Measurements from ENCODE around the gene TRAPPC12. TPM values are rescaled to one million over a fixed set of nuclear protein-coding genes. Genes with fewer than 3 reads are reported as not detected.
"Not testable (repeated sequence)": the region's sequence is repeated elsewhere in the genome, so short reads cannot be mapped to it uniquely, and the experiment has no call there.

Gene TRAPPC12
- total RNA-seq = 10 to 100 TPM; 71.3 to 87.8 TPM
- long read RNA-seq, donor 1, transcript TRAPPC12-201 (12 exons, 2,508 nt) = major isoform, 10 of 22 reads
- long read RNA-seq, donor 1, partial matches to known transcripts = 4 of 22 reads
- long read RNA-seq, donor 1, other reads (novel, unspliced or antisense) = 5 of 22 reads
- long read RNA-seq, donor 2, partial matches to known transcripts = 9 of 15 reads
- long read RNA-seq, donor 2, other reads (novel, unspliced or antisense) = 5 of 15 reads

DNA sequence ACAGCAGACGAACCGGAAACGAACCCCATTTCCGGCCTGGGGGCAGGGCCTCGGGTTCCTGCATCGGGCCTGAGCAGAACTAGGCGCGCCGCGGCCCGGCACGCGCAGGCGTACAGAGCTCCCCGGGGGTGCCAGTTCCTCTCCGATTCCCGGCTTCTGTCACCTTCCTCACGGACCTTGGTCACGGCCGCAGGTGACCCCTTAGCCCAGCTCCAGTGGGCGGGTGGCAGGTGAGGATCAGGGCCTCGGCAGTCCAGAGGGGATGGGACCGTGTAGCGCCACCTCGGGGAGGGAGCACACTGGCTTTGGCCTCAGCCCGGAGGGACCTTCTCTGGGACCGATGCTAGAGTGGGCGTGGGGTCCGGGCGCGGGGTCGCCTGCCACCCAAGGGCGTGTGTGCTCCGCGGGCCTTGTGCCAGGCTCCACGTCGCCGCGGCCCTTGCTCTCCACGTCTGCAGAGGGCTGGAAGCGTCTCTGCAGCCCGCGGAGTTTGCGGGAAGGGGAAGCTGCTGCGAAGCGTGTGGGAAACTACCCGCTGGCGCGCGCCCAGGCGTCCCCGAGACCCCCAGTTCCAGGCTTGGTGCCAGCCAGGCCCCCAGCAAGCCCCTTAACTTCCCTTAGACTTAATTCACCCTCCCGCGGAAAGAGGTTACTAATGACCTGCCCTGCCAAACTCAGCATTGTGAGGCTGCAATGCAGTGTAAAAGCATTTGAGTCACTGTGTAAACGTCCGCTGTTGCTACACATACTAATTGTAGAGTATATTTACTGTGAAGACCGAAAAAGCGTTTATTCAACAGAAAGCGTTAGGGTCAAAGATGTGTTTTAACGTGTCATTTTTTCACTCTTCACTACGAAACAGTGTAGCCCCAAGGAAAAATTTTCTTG lies at the start of gene TRAPPC12:
Gene TRAPPC12, plus strand, starts transcription at position 48 of the 888 bp plus-strand sequence. CDS start 7,930 bp downstream, outside the sequence.
- intact Hi-C loops (cut with DNase I) = no loop called here
- DNase-seq (ENCODE audit: low spot score) = peak; percentile 97

- DNase-seq (ENCODE audit: low spot score) = peak; percentile 36
- intact Hi-C loops (cut with DNase I) = no loop called here
Measured at GRCh38 chr2:3332133-3332532, 47.4 kb upstream of the TRAPPC12 start.

DNA sequence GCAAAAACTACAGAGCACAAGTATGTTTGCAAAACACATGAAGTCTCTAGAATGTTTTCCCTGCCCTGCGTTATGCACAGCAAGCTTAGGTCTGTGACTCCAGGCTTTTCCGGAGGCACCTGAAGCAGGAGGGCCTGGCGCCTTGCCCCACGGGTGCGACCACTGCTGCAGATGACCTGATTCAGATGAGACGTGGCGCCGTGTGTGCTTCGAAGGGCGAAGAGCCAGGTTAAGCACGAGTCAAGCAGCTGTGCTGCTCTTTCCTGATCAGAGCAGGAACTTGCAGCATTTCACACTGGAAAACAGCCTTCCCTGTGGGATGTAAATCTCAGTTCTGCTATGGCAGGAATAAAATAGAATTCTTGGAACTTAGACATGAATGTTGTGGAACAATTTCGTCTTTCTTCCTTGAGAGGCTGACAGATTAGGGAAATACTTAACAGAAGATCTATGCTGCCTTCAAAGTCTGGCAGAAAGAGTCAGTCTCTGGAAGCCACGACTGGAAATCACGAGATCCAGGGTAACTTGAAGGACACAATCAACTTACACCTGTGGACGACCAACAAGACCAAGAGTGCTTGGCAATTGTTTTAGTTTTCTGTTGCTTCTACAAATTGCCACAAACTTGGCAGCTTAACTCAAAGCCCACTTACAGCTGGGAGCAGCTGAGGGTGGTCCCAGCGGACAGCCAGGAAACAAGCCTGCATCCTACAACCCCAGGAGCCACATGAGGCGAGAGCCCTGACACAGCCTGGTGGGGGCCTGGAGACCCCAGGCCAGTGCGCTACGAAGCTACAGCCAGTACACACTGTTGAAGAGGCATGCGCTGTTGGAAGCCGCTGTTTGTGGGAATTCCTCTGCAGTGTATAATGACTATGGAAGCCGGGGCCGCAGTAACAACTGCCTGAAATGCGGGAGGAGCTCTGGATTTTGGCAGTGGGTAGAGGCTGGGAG lies 44.8 kb upstream of the TRAPPC12 start:
- DNase-seq (ENCODE audit: low spot score) = peak; percentile 72
- intact Hi-C loops (cut with DNase I) = no loop called here

GRCh38 chr2:3336844-3337243 lies 42.6 kb upstream of the TRAPPC12 start:
- DNase-seq (ENCODE audit: low spot score) = no peak
- intact Hi-C loops (cut with DNase I) = no loop called here

GRCh38 chr2:3338340-3338739 lies 41.2 kb upstream of the TRAPPC12 start:
- intact Hi-C loops (cut with DNase I) = no loop called here

GRCh38 chr2:3340144-3340543 lies 39.4 kb upstream of the TRAPPC12 start:
- intact Hi-C loops (cut with DNase I) = no loop called here
- no peak for DNase-seq (ENCODE audit: low spot score)

More at GRCh38 chr2:3338340-3338739, 41.2 kb upstream of the TRAPPC12 start:
- no peak for DNase-seq (ENCODE audit: low spot score)

- intact Hi-C loops (cut with DNase I) = no loop called here
- DNase-seq (ENCODE audit: low spot score) = no peak
Measured at GRCh38 chr2:3341336-3341735, 38.2 kb upstream of the TRAPPC12 start.

DNA sequence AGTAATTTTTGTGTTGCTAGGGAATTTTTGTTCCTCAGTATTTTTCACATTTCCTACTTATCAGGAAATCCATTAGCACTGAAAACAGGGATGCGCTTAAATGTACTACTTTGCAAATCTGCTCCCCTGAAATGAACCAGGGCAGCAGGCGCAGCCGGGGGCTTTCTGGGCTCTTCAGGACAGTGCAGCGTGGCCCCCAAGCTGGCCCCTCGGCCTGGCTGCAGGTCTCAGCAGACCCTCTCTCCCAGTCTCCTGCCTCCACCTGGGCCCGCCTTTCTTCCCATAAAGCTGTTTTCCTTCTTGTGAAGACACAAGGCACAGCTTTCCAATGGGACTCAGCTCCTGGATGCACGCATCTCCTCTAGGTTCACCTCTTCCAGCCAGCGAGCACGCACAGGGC lies 37.2 kb upstream of the TRAPPC12 start:
- intact Hi-C loops (cut with DNase I) = no loop called here
- DNase-seq (ENCODE audit: low spot score) = no peak

DNA sequence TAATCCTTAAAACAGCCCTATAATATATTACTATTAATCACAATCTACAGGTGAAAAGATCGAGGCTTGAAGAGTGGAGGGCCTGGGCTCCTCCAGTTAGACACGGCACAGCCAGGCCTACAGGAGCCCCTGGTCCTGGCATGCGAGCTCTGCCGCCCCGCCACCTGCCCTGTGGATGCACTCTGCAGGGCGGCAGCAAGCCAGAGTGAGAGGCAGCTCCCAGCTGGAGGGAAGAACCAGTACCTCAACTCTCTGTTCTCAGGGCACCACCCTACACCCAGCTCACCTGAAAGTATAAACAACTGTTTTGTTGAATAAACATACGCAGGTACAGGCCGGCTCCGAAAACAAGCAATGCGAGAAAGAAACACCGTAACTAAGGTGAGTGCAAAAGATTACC lies 36.5 kb upstream of the TRAPPC12 start:
- intact Hi-C loops (cut with DNase I) = no loop called here
- no peak for DNase-seq (ENCODE audit: low spot score)

DNA sequence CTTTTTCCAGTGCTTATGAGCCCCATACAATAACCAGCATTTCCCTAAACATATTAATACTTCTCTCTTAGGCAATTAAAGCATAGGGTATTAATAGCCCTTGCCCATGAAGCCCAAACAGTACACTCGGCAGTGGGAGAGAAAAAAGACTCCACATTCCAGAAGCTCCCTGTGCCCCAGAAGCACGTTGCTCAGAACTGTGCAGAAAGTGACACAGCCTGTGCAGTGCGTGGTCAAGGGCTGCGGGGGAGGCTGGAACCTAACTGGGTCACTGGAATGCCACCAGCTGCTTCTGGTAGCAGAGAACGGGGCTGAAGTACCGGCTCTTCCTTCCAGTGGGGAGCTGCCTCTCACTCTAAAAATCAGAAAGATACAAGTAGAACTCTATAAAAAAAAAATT lies 34.6 kb upstream of the TRAPPC12 start:
- intact Hi-C loops (cut with DNase I) = no loop called here
- no peak for DNase-seq (ENCODE audit: low spot score)

DNA sequence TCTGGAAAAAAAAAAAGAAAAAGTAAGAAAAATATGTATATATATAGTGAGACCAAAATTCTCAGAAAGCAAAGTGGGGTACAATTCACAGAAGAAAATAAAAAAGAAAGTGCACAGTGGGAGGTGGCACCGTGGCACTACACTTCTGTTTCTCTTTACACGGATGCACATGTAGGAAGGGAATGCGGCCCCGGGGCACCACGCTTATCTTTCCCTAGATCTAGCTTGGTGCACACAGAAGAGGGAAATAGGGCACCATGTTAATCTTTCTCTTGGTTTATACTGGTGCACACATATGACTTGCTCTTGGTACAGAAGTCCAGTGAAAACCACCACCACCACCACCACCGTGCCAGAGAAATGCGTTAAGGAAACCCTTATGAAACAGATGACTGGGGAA lies 33.9 kb upstream of the TRAPPC12 start:
- intact Hi-C loops (cut with DNase I) = no loop called here
- DNase-seq (ENCODE audit: low spot score) = no peak

DNA sequence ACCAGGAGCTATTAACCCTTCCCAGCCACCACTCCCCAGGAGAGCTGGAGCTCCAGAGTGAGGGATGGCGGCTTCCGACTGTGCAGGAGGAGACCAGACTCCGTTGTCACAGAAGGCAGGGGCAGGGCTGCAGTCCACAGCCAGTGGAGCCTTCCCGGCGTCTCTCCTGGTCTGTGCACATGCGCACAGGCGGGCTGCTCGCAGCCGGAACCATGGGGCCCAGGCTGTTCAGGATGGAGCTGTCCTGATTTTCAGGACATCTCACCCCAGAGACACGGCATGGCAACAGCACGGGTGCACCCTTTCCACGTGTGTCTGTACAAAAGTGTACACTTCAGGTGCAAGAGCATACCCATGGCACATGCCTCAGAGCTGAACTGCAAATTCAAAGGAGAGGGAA lies 30.7 kb upstream of the TRAPPC12 start:
- intact Hi-C loops (cut with DNase I) = no loop called here
- no peak for DNase-seq (ENCODE audit: low spot score)

GRCh38 chr2:3349211-3349693 lies 30.2 kb upstream of the TRAPPC12 start:
- no peak for DNase-seq (ENCODE audit: low spot score)

DNA sequence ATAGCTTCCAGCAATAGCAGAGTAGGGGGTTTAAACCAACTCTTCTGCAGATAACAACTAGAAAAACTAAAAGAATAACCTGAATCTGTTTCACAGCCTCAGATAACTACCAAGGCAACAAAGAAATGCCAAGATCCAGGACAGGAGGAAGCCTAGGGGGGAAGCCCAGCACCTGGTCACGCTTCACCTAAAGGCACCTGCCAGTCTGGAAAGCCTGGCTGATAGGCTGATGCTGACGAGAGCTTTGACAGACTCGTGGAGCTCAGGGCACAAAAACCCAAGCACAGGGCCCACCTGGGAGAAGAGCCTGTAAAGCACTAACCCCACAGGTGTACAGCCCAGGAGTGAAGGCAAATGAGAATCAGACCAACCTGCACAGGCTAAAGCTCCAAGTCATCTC lies 24.5 kb upstream of the TRAPPC12 start:
- intact Hi-C loops (cut with DNase I) = no loop called here
- no peak for DNase-seq (ENCODE audit: low spot score)

More at GRCh38 chr2:3349211-3349693, 30.2 kb upstream of the TRAPPC12 start:
- intact Hi-C loops (cut with DNase I) = no loop called here

- no peak for DNase-seq (ENCODE audit: low spot score)
- intact Hi-C loops (cut with DNase I) = no loop called here
Measured at GRCh38 chr2:3355951-3356569, 23.4 kb upstream of the TRAPPC12 start.

- intact Hi-C loops (cut with DNase I) = no loop called here
- no peak for DNase-seq (ENCODE audit: low spot score)
Measured at GRCh38 chr2:3356799-3357198, 22.7 kb upstream of the TRAPPC12 start.

- DNase-seq (ENCODE audit: low spot score); intact Hi-C loops (cut with DNase I): not testable (repeated sequence)
Measured at GRCh38 chr2:3357446-3357845, 22.0 kb upstream of the TRAPPC12 start.

DNA sequence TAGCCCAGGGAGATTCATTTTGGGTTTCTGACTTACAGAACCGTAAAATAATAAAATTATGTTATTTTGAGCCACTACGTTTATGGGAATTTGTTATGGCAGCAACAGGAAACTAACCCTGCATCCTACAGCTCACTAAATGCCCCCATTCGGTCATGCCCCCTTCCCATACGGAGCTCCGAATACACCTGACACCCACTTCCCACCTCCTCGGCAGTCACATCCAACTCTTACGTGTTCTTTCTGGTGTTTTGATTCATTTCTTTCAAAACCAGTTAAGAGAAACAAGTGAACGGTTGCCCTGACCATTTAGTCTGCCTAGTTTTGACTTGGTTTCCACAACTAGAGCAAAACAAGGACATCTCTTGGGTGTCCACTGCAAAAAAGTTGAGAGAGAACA lies 21.6 kb upstream of the TRAPPC12 start:
- intact Hi-C loops (cut with DNase I) = no loop called here
- DNase-seq (ENCODE audit: low spot score) = no peak

Measured in posterior vena cava (tissue), 2 donors.